Measurements from ENCODE around the gene NR5A2.
"Not testable (repeated sequence)": the region's sequence is repeated elsewhere in the genome, so short reads cannot be mapped to it uniquely, and the experiment has no call there.

DNA sequence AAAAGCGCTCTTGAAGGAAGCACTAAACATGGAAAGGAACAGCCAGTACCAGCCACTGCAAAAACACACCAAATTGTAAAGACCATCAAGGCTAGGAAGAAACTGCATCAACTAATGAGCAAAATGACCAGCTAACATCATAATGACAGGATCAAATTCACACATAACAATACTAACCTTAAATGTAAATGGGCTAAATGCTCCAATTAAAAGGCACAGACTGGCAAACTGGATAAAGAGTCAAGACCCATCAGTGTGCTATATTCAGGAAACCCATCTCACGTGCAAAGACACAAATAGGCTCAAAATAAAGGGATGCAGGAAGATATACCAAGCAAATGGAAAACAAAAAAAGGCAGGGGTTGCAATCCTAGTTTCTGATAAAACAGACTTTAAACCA, 159.8 kb downstream of the NR5A2 start:
- TF ChIP-seq CTCF (conservative IDR thresholded peaks at IDR 0.05 in 1 of 2, IDR thresholded peaks at IDR 0.05 in 1 of 2; ENCODE audit: low read depth in 1 of 2, low read length in 2 of 2); EZH2 (IDR thresholded peaks at IDR 0.05; ENCODE audit: low read length, missing control alignments): not testable (repeated sequence)

Measured in fibroblast of lung (primary cell).